GM08714 (cell line): ENCODE measurements around the gene FASLG.
"Not testable (repeated sequence)": the region's sequence is repeated elsewhere in the genome, so short reads cannot be mapped to it uniquely, and the experiment has no call there.

ENCODE experiments used
- H3K4me3 ChIP-seq: fragments of 200-500 bp; sonication (Bioruptor generic); 2 replicates; pipeline ENCODE4 v1.5.1; 2014; ENCODE audit warnings: mild to moderate bottlenecking, low read length, inconsistent platforms
- ZNF274 ChIP-seq: IDR thresholded peaks from 2 replicates; pipeline ENCODE4 v1.6.1; 2012; ENCODE audit warnings: mild to moderate bottlenecking, low read depth, low read length

The FASLG gene

DNA sequence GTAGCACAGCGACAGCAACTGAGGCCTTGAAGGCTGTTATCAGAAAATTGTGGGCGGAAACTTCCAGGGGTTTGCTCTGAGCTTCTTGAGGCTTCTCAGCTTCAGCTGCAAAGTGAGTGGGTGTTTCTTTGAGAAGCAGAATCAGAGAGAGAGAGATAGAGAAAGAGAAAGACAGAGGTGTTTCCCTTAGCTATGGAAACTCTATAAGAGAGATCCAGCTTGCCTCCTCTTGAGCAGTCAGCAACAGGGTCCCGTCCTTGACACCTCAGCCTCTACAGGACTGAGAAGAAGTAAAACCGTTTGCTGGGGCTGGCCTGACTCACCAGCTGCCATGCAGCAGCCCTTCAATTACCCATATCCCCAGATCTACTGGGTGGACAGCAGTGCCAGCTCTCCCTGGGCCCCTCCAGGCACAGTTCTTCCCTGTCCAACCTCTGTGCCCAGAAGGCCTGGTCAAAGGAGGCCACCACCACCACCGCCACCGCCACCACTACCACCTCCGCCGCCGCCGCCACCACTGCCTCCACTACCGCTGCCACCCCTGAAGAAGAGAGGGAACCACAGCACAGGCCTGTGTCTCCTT lies at the start of gene FASLG:
Gene FASLG, plus strand, starts transcription at position 233 of the 583 bp plus-strand sequence. Its CDS starts 99 bp downstream, at position 332.
- H3K4me3 ChIP-seq = no peak within 1 kb of the TSS
- no peak for TF ChIP-seq ZNF274

DNA sequence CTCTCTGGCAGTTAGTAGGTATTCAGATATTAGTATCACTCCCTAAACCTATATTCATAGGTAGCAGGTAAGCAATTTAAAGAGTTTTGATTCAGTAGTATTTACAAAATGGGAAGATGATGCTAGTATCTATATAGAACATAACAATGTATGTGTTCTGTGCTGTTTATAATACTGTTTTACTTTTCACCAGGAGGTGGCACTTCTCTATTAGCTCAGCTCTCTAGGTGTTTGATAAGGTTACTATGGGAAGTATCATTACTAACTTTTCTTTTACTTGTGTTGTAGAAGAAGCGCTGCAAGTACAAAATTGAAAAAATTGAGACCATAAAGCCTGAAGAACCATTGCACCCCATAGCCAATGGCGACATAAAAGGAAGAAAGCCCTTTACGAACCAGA lies 49.4 kb upstream of the FASLG start:
- H3K4me3 ChIP-seq = no peak overlapping the region
- no peak for TF ChIP-seq ZNF274

DNA sequence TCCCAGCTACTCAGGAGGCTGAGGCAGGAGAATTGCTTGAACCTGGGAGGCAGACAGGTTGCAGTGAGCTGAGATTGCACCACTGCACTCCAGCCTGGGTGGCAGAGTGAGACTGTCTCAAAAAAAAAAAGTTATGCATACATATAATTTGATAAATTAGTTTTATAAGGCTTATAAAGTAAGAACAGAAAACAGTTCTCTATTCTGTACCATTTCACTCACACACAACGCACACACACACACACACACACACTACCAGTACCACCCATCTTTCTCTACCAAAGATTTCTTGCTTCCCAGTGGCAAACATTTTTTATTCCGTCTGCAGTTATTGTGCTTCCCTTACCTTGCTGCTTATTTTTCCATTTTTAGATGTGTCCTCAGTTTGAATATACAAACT lies 46.4 kb upstream of the FASLG start:
- no peak overlapping the region for H3K4me3 ChIP-seq
- TF ChIP-seq ZNF274 = no peak

DNA sequence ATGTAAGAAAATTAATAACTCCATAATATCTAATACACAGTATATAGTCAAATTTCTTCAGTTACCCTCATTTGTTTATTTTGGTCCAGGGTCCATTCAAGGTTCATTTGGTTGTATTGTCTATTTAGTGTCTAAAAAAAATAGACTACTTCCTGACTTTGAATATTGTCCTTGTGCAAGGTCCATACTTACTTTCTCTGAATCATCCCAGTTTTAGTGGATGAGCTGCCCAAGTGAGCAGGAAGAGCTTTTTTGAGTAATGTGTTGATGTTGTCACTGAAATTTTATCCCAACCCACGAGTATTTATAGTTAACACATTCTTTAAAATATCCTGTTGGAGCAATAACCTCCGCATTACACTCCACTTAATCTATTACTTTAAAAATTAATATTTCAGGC lies 45.6 kb upstream of the FASLG start:
- TF ChIP-seq ZNF274 = no peak

GRCh38 chr1:172616195-172616594 lies 42.7 kb upstream of the FASLG start:
- TF ChIP-seq ZNF274 = no peak
- H3K4me3 ChIP-seq = no peak overlapping the region

More for the DNA sequence above, 45.6 kb upstream of the FASLG start:
- no peak overlapping the region for H3K4me3 ChIP-seq

DNA sequence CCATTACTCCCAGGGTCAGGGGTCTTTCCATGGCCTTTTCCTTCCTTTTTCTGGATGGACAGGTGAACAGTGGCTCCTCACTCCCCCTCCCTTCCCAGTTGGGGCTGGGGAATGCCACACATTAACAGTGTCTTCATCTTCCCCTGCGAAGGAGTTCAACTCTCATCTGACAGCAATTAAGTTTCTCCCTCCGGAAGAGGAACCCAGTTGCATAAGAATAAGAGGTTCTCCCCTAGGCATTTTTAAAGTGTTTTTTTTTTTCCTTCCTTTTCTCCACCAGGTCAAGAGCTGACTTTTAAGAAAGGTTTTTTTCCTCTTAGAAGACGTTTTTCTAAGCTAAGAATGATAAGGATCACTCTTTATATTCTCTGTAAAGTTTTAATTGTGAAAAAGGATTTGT lies 42.3 kb upstream of the FASLG start:
- no peak overlapping the region for H3K4me3 ChIP-seq
- TF ChIP-seq ZNF274 = no peak

DNA sequence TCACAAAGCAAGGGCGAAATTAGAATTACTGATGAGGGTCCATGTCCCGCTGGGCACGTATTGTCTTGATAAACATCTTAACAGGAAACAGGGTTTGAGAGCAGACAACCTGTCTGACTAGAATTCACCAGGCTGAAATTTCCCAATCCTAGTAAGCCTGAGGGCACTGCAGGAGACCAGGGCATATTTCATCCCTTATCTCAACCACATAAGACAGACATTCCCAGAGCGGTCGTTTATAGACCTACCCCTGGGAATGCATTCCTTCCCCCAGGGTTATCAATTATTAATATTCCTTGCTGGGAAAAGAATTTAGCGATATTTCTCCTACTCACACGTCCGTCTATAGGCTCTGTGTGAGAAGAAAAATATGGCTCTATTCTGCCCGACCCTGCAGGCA lies 38.3 kb upstream of the FASLG start:
- H3K4me3 ChIP-seq = not testable (repeated sequence)

GRCh38 chr1:172622541-172622940 lies 36.4 kb upstream of the FASLG start:
- no peak for TF ChIP-seq ZNF274
- no peak overlapping the region for H3K4me3 ChIP-seq

DNA sequence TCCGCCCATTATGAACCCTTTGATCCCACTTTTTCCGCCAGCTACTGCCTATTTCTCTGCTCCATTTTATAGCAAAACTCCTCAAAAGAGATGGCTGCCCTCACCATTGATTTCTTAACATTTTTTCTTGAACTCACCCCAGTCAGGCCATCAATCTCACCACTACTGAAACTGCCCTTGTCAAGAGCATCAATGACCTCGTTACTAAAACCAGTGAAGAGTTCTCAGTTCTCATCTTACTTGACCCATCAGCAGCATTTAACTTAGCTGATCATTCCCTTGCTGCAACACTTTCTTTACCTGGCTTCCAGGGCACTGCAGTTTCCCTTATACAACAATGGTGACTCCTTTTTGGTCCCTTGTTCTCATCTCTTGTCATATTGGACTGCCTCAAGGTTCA lies 35.2 kb upstream of the FASLG start:
- H3K4me3 ChIP-seq = no peak overlapping the region
- no peak for TF ChIP-seq ZNF274

DNA sequence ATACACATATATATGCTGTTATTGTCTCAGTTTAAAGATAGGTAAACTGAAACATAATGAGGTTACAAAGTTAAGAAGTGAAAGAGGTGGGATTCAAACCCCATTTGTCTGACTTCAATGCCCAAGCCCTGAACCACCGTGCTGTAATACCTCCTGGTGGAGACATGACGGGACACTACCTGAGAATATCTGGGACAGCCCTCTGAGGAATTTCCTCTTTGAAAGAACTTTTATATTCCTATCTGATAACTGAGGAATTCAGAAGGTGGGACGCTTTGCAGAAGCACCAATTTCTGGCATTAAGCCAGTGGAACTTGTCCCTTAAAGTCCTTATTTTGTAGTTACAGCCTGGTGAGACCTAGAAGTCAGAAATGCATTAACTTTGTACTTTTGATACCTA lies 32.1 kb upstream of the FASLG start:
- no peak for TF ChIP-seq ZNF274
- no peak overlapping the region for H3K4me3 ChIP-seq

DNA sequence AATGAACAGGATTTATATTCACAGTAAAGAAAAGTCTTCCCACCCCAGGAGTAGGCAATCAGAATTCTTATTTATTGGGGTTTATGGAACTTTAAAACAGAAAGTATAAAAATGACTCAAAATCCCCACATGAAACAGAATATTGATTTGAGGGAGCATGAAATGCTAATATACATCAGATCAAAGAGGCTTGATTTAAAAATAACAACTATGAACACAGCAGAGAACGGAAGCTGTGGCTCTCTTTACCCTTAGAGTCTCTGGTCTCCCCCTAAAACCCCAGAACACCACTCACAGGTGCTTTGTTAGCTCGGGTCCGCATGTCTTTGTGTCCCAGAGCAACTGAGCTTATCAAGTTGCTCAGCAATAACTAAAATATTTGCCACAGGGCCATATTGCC lies 31.2 kb upstream of the FASLG start:
- TF ChIP-seq ZNF274 = no peak
- H3K4me3 ChIP-seq = no peak overlapping the region

DNA sequence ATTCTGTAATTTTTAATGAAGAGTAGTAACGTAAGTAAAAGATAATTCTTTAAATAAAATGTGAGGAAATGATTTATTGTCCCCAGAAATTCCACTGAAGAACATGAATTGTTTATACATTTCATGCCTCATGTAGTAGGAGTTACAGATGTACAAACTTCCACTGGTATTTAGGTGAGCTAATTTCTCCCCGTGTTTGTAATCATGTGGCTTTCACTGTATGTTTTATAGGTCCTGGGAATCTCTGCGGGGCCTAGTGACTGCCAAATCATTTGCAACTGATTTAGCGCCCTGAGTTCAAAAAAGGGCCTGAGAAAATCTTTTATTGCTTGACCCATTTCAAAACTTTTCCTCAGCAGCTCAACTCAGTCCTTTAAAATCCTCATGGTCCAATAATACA lies 30.5 kb upstream of the FASLG start:
- no peak overlapping the region for H3K4me3 ChIP-seq
- TF ChIP-seq ZNF274 = no peak

DNA sequence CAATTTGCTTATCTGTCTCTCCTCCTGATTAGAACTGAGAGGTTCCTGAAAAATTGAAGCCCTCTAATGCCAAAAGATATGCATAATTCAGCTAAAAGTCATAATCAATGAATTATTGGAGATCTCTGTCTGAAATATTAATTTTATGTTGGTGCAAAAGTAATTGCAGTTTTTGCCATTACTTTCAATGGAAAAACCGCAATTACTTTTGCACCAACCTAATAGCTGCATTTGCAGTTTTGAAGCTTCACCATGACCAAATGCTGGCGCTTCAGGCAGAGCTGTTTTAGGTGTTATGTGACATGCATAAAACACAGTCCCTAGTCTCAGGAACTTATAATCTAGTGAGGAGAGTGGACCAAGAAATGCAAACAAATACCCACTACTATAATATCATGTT lies 29.7 kb upstream of the FASLG start:
- no peak overlapping the region for H3K4me3 ChIP-seq
- no peak for TF ChIP-seq ZNF274

DNA sequence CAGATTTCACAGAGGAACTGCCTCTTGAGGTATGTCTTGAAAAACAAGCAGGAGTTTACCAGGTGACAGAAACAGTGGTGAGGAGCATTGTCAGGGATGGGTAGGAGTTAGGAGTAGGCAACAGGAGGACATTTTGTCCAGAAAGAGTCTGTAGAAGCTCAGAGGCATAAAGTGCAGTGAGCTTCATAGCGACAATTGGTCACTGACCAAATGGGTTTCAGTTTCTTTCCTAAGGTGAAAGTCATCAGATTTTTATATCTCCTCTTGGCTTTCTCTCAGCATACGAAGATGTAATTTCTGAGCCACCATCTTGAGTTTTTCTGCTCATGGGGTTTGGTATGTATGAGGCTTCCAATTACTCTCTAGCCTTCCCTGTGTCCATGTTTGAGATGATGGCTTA lies 29.3 kb upstream of the FASLG start:
- no peak for TF ChIP-seq ZNF274
- H3K4me3 ChIP-seq = no peak overlapping the region

DNA sequence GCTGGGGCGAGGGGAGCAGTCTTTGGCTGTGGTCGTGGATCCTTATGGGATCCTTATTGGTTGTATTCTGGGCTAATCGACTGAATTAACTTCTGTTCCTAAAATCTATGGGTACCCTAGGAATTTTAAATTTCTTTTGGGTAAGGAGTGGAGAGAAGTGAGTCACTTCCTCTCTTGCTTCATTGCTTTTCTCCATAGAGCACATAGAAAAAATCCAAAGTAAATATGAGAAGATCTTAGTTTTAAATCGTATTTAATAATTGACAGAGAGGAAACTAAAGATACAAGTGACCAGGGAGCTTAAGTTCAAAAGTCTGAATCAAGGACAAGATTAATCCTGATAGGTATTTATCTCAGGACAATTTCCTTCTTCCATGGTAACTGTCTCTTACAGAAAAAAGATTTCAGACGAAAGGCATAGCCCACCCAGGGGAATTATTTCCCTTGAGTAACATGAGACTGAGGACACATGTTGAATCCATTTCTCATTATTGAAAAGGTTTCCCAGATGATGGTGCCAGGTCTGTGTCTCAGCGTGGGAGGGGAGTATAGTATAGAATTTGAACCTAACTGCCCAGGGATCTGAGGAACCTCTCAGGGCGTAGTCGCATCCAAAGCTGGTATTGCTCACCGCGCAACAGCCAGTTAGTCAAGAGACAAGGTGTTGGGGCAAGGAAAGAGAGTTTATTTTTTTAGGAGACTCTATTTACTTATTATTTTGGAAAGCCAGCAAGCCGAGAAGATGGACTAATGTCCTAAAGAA lies 28.7 kb upstream of the FASLG start:
- no peak for TF ChIP-seq ZNF274
- no peak overlapping the region for H3K4me3 ChIP-seq

- no peak for TF ChIP-seq ZNF274
- no peak overlapping the region for H3K4me3 ChIP-seq
These were observed 28.0 kb upstream of the FASLG start for GRCh38 chr1:172630868-172631267.
